Measurements from ENCODE around the gene SCN3B.
A peak's percentile ranks its signal among the peaks of the same experiment; 100 is the strongest.

DNA sequence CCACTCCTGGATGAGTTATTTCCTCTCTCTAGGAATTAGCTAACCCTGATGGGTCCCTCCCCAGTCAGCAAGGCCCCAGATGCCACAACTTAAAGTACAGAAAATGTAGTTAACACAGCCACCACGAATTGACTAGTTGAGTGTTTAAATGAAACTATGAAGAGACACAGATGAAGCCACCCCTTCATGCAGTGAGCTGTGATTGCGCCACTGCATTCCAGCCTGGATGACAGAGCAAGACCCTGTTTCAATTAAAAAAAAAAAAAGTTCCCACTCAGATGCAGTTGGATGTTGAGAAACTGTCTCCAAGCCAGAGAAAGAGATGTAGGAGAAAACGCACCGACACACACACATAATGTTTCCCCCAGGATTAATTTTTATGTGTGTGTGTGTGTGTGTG is 53.3 kb downstream of the SCN3B start:
- TF ChIP-seq POLR2A (IDR thresholded peaks at IDR 0.05; ENCODE audit: low read depth, low read length) (no peak), SMC3 (IDR thresholded peaks at IDR 0.05; ENCODE audit: low read depth, low read length) (no peak), RCOR1 (IDR thresholded peaks at IDR 0.05; ENCODE audit: insufficient replicate concordance, low read length) (no peak), CEBPB (IDR thresholded peaks at IDR 0.05; ENCODE audit: low read depth, low read length) (peak; percentile 98), RAD21 (IDR thresholded peaks at IDR 0.05; ENCODE audit: low read length) (no peak)
- TF ChIP-seq, protein P1, sequence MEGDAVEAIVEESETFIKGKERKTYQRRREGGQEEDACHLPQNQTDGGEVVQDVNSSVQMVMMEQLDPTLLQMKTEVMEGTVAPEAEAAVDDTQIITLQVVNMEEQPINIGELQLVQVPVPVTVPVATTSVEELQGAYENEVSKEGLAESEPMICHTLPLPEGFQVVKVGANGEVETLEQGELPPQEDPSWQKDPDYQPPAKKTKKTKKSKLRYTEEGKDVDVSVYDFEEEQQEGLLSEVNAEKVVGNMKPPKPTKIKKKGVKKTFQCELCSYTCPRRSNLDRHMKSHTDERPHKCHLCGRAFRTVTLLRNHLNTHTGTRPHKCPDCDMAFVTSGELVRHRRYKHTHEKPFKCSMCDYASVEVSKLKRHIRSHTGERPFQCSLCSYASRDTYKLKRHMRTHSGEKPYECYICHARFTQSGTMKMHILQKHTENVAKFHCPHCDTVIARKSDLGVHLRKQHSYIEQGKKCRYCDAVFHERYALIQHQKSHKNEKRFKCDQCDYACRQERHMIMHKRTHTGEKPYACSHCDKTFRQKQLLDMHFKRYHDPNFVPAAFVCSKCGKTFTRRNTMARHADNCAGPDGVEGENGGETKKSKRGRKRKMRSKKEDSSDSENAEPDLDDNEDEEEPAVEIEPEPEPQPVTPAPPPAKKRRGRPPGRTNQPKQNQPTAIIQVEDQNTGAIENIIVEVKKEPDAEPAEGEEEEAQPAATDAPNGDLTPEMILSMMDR (conservative IDR thresholded peaks at IDR 0.05; ENCODE audit: low read depth, low read length) = no peak
